Adrenal gland (tissue), 5 donors: ENCODE data around the gene PSG2.
"Not testable (repeated sequence)": the region's sequence is repeated elsewhere in the genome, so short reads cannot be mapped to it uniquely, and the experiment has no call there.

ENCODE experiments used
- CTCF ChIP-seq, 6 experiments: fragments of 450-650 bp in 4 of 6; fragments of 200-600 bp in 2 of 6; sonication (generic) in 1 of 6; IDR thresholded peaks; 1 replicate in 5 of 6; 2 replicates in 1 of 6; pipeline versions ENCODE4 v1.5.1 to v1.8.0; 2016 to 2021; ENCODE audit warnings: antibody characterized with exemption in 6 of 6, mild to moderate bottlenecking in 2 of 6, moderate library complexity in 1 of 6
- POLR2A ChIP-seq, 2 donors: fragments of 450-650 bp; IDR thresholded peaks; one replicate each; pipeline ENCODE4 v1.6.1; 2017; ENCODE audit warnings: antibody characterized with exemption in 2 of 2, mild to moderate bottlenecking in 2 of 2, moderate library complexity in 1 of 2
- donor health status: DM: no; HTN: no; CAD: no.

- TF ChIP-seq CTCF, POLR2A (IDR thresholded peaks at IDR 0.05): not testable (repeated sequence)
Measured at GRCh38 chr19:43115064-43115463, 32.6 kb upstream of the PSG2 start.
